Vagina (tissue), 2 donors: ENCODE measurements around the gene TRIM26.

Experiments
- POLR2AphosphoS5 ChIP-seq, 2 donors: sonication (generic); formaldehyde crosslinking; IDR thresholded peaks; one replicate each; pipeline ENCODE4 v1.9.0; 2017; ENCODE audit warnings: antibody characterized with exemption in 2 of 2, mild to moderate bottlenecking in 2 of 2, low read depth in 1 of 2; ENCODE audit not compliant: insufficient read depth in 1 of 2
- TF ChIP-seq, protein P1 (sequence below), 3 experiments: fragments of 450-650 bp in 2 of 3; fragments of 200-600 bp in 1 of 3; sonication (generic) in 1 of 3; IDR thresholded peaks; one replicate each; pipeline ENCODE4 v1.5.1; 2017 to 2019; ENCODE audit warnings: antibody characterized with exemption in 3 of 3, mild to moderate bottlenecking in 2 of 3, moderate library complexity in 2 of 3

DNA sequence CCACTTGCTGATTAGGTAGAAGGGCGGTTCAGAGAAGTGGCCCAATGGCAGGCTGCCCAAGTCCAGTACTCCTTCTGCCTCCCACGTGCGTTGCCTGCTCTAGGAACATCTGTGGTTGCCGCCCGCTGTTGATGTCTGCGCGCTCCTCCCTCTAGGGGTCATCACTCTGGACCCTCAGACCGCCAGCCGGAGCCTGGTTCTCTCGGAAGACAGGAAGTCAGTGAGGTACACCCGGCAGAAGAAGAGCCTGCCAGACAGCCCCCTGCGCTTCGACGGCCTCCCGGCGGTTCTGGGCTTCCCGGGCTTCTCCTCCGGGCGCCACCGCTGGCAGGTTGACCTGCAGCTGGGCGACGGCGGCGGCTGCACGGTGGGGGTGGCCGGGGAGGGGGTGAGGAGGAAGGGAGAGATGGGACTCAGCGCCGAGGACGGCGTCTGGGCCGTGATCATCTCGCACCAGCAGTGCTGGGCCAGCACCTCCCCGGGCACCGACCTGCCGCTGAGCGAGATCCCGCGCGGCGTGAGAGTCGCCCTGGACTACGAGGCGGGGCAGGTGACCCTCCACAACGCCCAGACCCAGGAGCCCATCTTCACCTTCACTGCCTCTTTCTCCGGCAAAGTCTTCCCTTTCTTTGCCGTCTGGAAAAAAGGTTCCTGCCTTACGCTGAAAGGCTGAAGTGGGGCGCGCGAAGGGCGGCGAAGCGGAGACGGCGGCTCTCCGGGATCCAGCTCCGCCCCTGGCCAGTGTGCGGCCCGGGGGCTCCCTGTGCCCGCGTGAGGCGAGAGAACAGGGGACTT, 41.3 kb downstream of the TRIM26 start:
- TF ChIP-seq, protein P1, sequence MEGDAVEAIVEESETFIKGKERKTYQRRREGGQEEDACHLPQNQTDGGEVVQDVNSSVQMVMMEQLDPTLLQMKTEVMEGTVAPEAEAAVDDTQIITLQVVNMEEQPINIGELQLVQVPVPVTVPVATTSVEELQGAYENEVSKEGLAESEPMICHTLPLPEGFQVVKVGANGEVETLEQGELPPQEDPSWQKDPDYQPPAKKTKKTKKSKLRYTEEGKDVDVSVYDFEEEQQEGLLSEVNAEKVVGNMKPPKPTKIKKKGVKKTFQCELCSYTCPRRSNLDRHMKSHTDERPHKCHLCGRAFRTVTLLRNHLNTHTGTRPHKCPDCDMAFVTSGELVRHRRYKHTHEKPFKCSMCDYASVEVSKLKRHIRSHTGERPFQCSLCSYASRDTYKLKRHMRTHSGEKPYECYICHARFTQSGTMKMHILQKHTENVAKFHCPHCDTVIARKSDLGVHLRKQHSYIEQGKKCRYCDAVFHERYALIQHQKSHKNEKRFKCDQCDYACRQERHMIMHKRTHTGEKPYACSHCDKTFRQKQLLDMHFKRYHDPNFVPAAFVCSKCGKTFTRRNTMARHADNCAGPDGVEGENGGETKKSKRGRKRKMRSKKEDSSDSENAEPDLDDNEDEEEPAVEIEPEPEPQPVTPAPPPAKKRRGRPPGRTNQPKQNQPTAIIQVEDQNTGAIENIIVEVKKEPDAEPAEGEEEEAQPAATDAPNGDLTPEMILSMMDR (IDR thresholded peaks at IDR 0.05): no peak
- TF ChIP-seq POLR2AphosphoS5 (IDR thresholded peaks at IDR 0.05; ENCODE audit: insufficient read depth in 1 of 2, low read depth in 1 of 2): no peak
